GM12878 (cell line): ENCODE results near the gene MRGPRF. TPM values are rescaled to one million over a fixed set of nuclear protein-coding genes. Genes with fewer than 3 reads are reported as not detected.
A peak's percentile ranks its signal among the peaks of the same experiment; 100 is the strongest.

ENCODE experiments used
- ATAC-seq: fragments of 200-7000 bp; cut with Tn5 transposase; 3 replicates; pipeline ENCODE4 v1.9.1; 2020; ENCODE audit warnings: mild to moderate bottlenecking, moderate library complexity
- BruUV-seq: library from RNA; stranded (reverse); fragments of 400-500 nt; replicated peaks from 2 replicates; lab custom pipeline; 2021; lab: Mats Ljungman, UMichigan
- CTCF ChIA-PET: fragments of 300-600 bp; sonication (Branson Sonifier 250); formaldehyde crosslinking; extraction: SDS; loops from one replicate; lab custom pipeline; 2021; ENCODE audit warnings: inconsistent platforms; lab: Yijun Ruan, JAX
- POLR2A ChIA-PET: fragments of 350-600 bp; formaldehyde crosslinking; extraction: SDS; loops from one replicate; lab custom pipeline; 2021; ENCODE audit warnings: inconsistent platforms; lab: Charles Lee
- RAD21 ChIA-PET: fragments of 300-600 bp; sonication (Branson Sonifier 250); formaldehyde crosslinking; loops from one replicate; lab custom pipeline; 2023; ENCODE audit warnings: antibody characterized with exemption; ENCODE audit not compliant: unreplicated experiment; lab: Charles Lee
- SMC1A ChIA-PET: fragments of 300-600 bp; sonication (Branson Sonifier 250); formaldehyde crosslinking; loops from one replicate; lab custom pipeline; 2023; ENCODE audit not compliant: unreplicated experiment, uncharacterized antibody; lab: Charles Lee
- DNase-seq: peaks from one replicate; pipeline ENCODE4 v3.0.0-alpha.2; 2011; ENCODE audit warnings: low read depth, low spot score
- FAIRE-seq: peaks from 3 replicates; lab custom pipeline; 2011; peaks lifted over from hg19 to GRCh38; lab: Jason Lieb, UNC
- H2AFZ ChIP-seq: 2 replicates; pipeline ENCODE4 v1.6.0; 2011; ENCODE audit warnings: low read depth, low read length, control low read depth; ENCODE audit not compliant: control insufficient read depth
- H3K27ac ChIP-seq: 2 replicates; pipeline ENCODE4 v1.5.1; 2011; ENCODE audit warnings: control low read depth; ENCODE audit not compliant: control insufficient read depth, insufficient read depth
- H3K27me3 ChIP-seq, 2 experiments: replicated peaks in 1 of 2; 2 replicates each; pipeline versions ENCODE4 v1.6.0 to v1.6.1; 2011; ENCODE audit warnings: low read length in 1 of 2; ENCODE audit not compliant: control insufficient read depth in 2 of 2, insufficient read depth in 2 of 2
- H3K36me3 ChIP-seq, 2 experiments: 2 replicates each; pipeline ENCODE4 v1.5.1; 2011; ENCODE audit warnings: low read length in 1 of 2; ENCODE audit not compliant: control insufficient read depth in 2 of 2, insufficient read depth in 2 of 2
- H3K4me1 ChIP-seq: 2 replicates; pipeline ENCODE4 v1.6.1; 2011; ENCODE audit warnings: mild to moderate bottlenecking, low read length, moderate library complexity, mixed read lengths; ENCODE audit not compliant: control insufficient read depth, insufficient read depth
- H3K4me2 ChIP-seq: 2 replicates; pipeline ENCODE4 v1.6.0; 2011; ENCODE audit warnings: control low read depth; ENCODE audit not compliant: control insufficient read depth, insufficient read depth
- H3K4me3 ChIP-seq: fragments of 200-600 bp; sonication (generic); 2 replicates; pipeline ENCODE4 v1.5.1; 2016
- H3K79me2 ChIP-seq: 2 replicates; pipeline ENCODE4 v1.6.0; 2011; ENCODE audit warnings: low read length; ENCODE audit not compliant: control insufficient read depth, insufficient read depth
- H3K9ac ChIP-seq: 2 replicates; pipeline ENCODE4 v1.8.0; 2011; ENCODE audit warnings: low read length, control low read depth, mixed read lengths; ENCODE audit not compliant: control insufficient read depth, insufficient read depth
- H3K9me3 ChIP-seq: replicated peaks from 3 replicates; pipeline ENCODE4 v1.5.1; 2011; ENCODE audit warnings: mild to moderate bottlenecking, low read length; ENCODE audit not compliant: control insufficient read depth, insufficient read depth
- H4K20me1 ChIP-seq: 2 replicates; pipeline ENCODE4 v1.6.0; 2011; ENCODE audit not compliant: control insufficient read depth, insufficient read depth
- ASH2L ChIP-seq: fragments of 300-600, 200-600 bp; sonication (generic); IDR thresholded peaks from 2 replicates; pipeline ENCODE4 v1.6.1; 2017; ENCODE audit warnings: low read depth, mild to moderate bottlenecking, borderline replicate concordance
- ATF7 ChIP-seq: fragments of 450-650 bp; IDR thresholded peaks from 2 replicates; pipeline ENCODE4 v1.6.1; 2016; ENCODE audit warnings: low read depth, mild to moderate bottlenecking
- CHD2 ChIP-seq: IDR thresholded peaks from 2 replicates; pipeline ENCODE4 v1.6.1; 2011; ENCODE audit warnings: low read depth, low read length, improper control_type of control experiment, borderline replicate concordance
- HDAC6 ChIP-seq: fragments of 200-600 bp; sonication (generic); IDR thresholded peaks from one replicate; pipeline ENCODE4 v1.8.0; 2017; ENCODE audit warnings: antibody characterized with exemption; ENCODE audit not compliant: unreplicated experiment
- SMARCA5 ChIP-seq: fragments of 450-650 bp; IDR thresholded peaks from 2 replicates; pipeline ENCODE4 v1.6.1; 2017; ENCODE audit warnings: mild to moderate bottlenecking
- SMC3 ChIP-seq: IDR thresholded peaks from 2 replicates; pipeline ENCODE4 v1.6.1; 2011; ENCODE audit warnings: low read length, improper control_type of control experiment, borderline replicate concordance
- SPI1 ChIP-seq: IDR thresholded peaks from 2 replicates; pipeline ENCODE4 v1.6.1; 2011; ENCODE audit warnings: low read depth, mild to moderate bottlenecking, low read length, moderate library complexity, borderline replicate concordance; ENCODE audit not compliant: insufficient read depth
- STAT1 ChIP-seq: fragments of 450-650 bp; conservative IDR thresholded peaks from 2 replicates; pipeline ENCODE4 v1.6.1; 2014; ENCODE audit warnings: antibody characterized with exemption, mild to moderate bottlenecking
- YBX1 ChIP-seq: fragments of 450-650 bp; IDR thresholded peaks from 2 replicates; pipeline ENCODE4 v1.6.1; 2016; ENCODE audit warnings: antibody characterized with exemption
- ZSCAN29 ChIP-seq: fragments of 450-650 bp; IDR thresholded peaks from 2 replicates; pipeline ENCODE4 v1.6.1; 2017; ENCODE audit warnings: mild to moderate bottlenecking, moderate library complexity
- WGBS: methylation state at CpG from one replicate; pipeline ENCODE4 v1.1.6; 2016; ENCODE audit warnings: low lambda C conversion rate; ENCODE audit not compliant: insufficient replicate concordance, insufficient coverage; ENCODE audit errors: missing lambda C conversion rate; 5-methylcytosine and 5-hydroxymethylcytosine counted together
- in situ Hi-C: fragments of 300-500 bp; cut with MboI; formaldehyde crosslinking; loops from 9 replicates; pipeline ENCODE4 v1.14.3; 2018; ENCODE audit warnings: mixed read lengths
- intact Hi-C: fragments of 100-400 bp; cut with micrococcal nuclease; formaldehyde crosslinking; loops from one replicate; pipeline ENCODE4 v1.14.2; 2022; ENCODE audit not compliant: unreplicated experiment
- polyA plus RNA-seq, 11 experiments: library from polyadenylated mRNA; depleted of rRNA in 4 of 11; unstranded in 6 of 11; stranded (reverse) in 5 of 11; fragments of >200 nt; fragmentation: Nextera tagmentation in 4 of 11; fragmentation: Illumina TruSeq in 1 of 11; extraction: Ambion mirVana in 4 of 11; extraction: Trizol in 1 of 11; gene quantifications; 1 replicate in 1 of 11; 2 replicates in 10 of 11; pipeline versions ENCODE4 v1.2.1 to v1.2.3, GENCODE V29; 2011 to 2016; ENCODE audit warnings: inconsistent platforms in 2 of 11, missing spikeins in 2 of 11, low read depth in 1 of 11
- total RNA-seq, 4 experiments: library from RNA; depleted of rRNA in 3 of 4; stranded (reverse); fragments of >200 nt in 3 of 4; fragmentation: Illumina TruSeq in 1 of 4; extraction: Trizol in 1 of 4; gene quantifications; 2 replicates each; pipeline versions ENCODE4 v1.2.1 to v1.2.3, GENCODE V29; 2013 to 2021
- TF ChIP-seq, protein P1 (sequence below): fragments of 450-650 bp; formaldehyde crosslinking; IDR thresholded peaks from 2 replicates; pipeline ENCODE4 v1.5.0; 2022; ENCODE audit warnings: mild to moderate bottlenecking, missing genetic modification characterization
- TF ChIP-seq, protein P2 (sequence below), 3 experiments: IDR thresholded peaks in 2 of 3; conservative IDR thresholded peaks in 1 of 3; 2 replicates each; pipeline ENCODE4 v1.5.1; 2011; ENCODE audit warnings: low read depth in 3 of 3, low read length in 3 of 3, mild to moderate bottlenecking in 3 of 3, control low read depth in 2 of 3, moderate library complexity in 2 of 3, inconsistent platforms in 1 of 3, mixed read lengths in 1 of 3; ENCODE audit not compliant: control insufficient read depth in 2 of 3, insufficient read depth in 1 of 3; ENCODE audit errors: extremely low read depth in 1 of 3
- TF ChIP-seq, protein P3 (sequence below): fragments of 450-650 bp; IDR thresholded peaks from 2 replicates; pipeline ENCODE4 v1.6.1; 2016; ENCODE audit warnings: mild to moderate bottlenecking

The MRGPRF gene
- total and polyA plus RNA-seq, 10 of the 15 experiments (the other 5 are each of a cell fraction or from before 2014, with no cell fraction given): not detected

DNA sequence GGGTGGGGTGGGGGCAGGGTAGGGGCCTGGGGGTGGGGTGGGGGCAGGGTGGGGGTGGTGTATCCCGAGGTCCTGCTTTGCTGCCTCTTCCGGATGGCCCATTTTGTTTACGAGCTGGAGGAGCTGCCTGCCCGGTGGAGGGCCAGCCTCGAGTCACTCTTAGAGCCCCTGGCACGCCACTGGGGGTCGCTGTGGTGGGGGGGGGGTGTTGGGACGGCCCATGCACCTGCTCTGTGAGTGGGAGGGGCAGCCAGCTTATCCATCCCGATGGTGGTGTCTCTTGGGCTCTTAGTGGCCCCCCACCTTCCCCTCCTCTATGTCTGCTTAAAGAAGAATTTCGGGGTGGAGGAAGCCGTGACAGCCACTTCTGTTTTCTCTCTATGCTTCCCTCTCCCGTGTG, 56.9 kb downstream of the MRGPRF start (continued):
- TF ChIP-seq, protein P1, sequence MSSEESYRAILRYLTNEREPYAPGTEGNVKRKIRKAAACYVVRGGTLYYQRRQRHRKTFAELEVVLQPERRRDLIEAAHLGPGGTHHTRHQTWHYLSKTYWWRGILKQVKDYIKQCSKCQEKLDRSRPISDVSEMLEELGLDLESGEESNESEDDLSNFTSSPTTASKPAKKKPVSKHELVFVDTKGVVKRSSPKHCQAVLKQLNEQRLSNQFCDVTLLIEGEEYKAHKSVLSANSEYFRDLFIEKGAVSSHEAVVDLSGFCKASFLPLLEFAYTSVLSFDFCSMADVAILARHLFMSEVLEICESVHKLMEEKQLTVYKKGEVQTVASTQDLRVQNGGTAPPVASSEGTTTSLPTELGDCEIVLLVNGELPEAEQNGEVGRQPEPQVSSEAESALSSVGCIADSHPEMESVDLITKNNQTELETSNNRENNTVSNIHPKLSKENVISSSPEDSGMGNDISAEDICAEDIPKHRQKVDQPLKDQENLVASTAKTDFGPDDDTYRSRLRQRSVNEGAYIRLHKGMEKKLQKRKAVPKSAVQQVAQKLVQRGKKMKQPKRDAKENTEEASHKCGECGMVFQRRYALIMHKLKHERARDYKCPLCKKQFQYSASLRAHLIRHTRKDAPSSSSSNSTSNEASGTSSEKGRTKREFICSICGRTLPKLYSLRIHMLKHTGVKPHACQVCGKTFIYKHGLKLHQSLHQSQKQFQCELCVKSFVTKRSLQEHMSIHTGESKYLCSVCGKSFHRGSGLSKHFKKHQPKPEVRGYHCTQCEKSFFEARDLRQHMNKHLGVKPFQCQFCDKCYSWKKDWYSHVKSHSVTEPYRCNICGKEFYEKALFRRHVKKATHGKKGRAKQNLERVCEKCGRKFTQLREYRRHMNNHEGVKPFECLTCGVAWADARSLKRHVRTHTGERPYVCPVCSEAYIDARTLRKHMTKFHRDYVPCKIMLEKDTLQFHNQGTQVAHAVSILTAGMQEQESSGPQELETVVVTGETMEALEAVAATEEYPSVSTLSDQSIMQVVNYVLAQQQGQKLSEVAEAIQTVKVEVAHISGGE (CRISPR knock-in tag): no peak
- TF ChIP-seq HDAC6: no peak
- no peak for TF ChIP-seq SMARCA5
- TF ChIP-seq SMC3: peak; percentile 15; the same call in 1 of the 2 replicates
- no peak for TF ChIP-seq CHD2
- TF ChIP-seq, protein P2, sequence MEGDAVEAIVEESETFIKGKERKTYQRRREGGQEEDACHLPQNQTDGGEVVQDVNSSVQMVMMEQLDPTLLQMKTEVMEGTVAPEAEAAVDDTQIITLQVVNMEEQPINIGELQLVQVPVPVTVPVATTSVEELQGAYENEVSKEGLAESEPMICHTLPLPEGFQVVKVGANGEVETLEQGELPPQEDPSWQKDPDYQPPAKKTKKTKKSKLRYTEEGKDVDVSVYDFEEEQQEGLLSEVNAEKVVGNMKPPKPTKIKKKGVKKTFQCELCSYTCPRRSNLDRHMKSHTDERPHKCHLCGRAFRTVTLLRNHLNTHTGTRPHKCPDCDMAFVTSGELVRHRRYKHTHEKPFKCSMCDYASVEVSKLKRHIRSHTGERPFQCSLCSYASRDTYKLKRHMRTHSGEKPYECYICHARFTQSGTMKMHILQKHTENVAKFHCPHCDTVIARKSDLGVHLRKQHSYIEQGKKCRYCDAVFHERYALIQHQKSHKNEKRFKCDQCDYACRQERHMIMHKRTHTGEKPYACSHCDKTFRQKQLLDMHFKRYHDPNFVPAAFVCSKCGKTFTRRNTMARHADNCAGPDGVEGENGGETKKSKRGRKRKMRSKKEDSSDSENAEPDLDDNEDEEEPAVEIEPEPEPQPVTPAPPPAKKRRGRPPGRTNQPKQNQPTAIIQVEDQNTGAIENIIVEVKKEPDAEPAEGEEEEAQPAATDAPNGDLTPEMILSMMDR (IDR thresholded peaks at IDR 0.05 in 2 of 3, conservative IDR thresholded peaks at IDR 0.05 in 1 of 3; ENCODE audit: control insufficient read depth in 2 of 3, extremely low read depth in 1 of 3, insufficient read depth in 1 of 3, low read depth in 3 of 3, low read length in 3 of 3): peak; percentile 19 to 30 (median 24); a peak in 3 of 6 replicates
- TF ChIP-seq ZSCAN29: no peak

DNA sequence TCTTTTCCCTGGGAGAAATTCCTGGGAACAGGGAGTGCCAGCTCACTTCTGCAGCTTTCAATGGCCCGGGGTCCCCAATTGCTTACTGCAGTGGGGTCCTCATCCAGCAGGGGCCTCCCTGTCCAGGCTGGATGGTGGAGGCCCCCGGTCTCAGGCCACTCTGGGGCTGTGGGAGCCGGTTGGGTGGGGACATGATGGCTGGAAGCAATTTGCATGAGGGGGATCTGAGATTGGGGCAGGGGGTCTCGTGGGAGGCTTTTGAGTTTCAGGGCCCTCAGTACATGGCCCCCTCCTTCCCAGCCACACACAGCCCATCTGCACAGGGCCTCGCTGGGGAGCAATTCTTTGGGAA, 57.5 kb downstream of the MRGPRF start:
- H3K4me2 ChIP-seq: no peak overlapping the region
- CTCF ChIA-PET: interaction anchor here (0.7 kb wide), 2 partner anchors 11 to 134 kb away, joined by 3 read pairs; no protein-coding TSS in a partner anchor

More for the DNA sequence above, 57.5 kb downstream of the MRGPRF start:
- Histone ChIP-seq H4K20me1 (no peaks in the 10 kb centered on the region), H3K27ac (no peak overlapping the region), H3K4me1 (no peaks in the 10 kb centered on the region), H3K79me2 (no peaks in the 10 kb centered on the region), H3K36me3 (no peaks in the 10 kb centered on the region), H3K4me3 (no peak overlapping the region), H3K27me3 (no peaks in the 10 kb centered on the region), H3K9me3 (no peaks in the 10 kb centered on the region), H2AFZ (no peak overlapping the region; the same call in 1 of the 2 replicates), H3K9ac (no peak overlapping the region)
- no peak for DNase-seq
- ATAC-seq: no peak
- ChIA-PET RAD21 (no interaction called here), POLR2A (no interaction called here), SMC1A (no interaction called here)
- WGBS: 5% methylated on average over 5 of the region's 5 CpGs
- in situ Hi-C loops: no loop called here
- FAIRE-seq: no peak
- no peak for TF ChIP-seq ASH2L
- TF ChIP-seq YBX1: no peak
- TF ChIP-seq ATF7: no peak
- TF ChIP-seq, protein P1 (CRISPR knock-in tag): no peak
- TF ChIP-seq SPI1: no peak
- no peak for TF ChIP-seq STAT1
- TF ChIP-seq, protein P3, sequence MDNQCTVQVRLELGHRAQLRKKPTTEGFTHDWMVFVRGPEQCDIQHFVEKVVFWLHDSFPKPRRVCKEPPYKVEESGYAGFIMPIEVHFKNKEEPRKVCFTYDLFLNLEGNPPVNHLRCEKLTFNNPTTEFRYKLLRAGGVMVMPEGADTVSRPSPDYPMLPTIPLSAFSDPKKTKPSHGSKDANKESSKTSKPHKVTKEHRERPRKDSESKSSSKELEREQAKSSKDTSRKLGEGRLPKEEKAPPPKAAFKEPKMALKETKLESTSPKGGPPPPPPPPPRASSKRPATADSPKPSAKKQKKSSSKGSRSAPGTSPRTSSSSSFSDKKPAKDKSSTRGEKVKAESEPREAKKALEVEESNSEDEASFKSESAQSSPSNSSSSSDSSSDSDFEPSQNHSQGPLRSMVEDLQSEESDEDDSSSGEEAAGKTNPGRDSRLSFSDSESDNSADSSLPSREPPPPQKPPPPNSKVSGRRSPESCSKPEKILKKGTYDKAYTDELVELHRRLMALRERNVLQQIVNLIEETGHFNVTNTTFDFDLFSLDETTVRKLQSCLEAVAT: no peak
- BruUV-seq: no TSS peak
- intact Hi-C loops: no loop called here
